ENCODE measurements around the gene AAGAB. TPM values are rescaled to one million over a fixed set of nuclear protein-coding genes. Genes with fewer than 3 reads are reported as not detected.

Gene AAGAB
- total RNA-seq, 1 experiment from 2014 or later, result 52.0 TPM

DNA sequence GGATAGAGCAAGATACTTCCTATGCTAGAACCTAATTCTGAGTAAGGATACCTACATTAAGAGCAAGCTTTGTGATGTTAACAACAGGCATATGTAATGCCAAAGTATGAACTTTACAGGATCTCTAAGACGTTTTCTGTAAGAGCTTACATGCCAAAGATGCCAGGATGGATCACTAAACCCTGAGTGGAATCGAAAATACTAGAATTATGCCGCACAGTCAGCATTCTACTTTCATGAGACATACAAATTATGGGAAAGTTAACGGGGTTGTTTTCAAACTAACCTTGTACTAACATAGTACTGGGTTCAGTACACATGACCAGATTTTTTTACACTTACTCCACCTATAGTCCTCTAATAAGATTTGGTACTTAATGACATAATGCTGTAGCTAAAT is 55.1 kb downstream of the AAGAB start:
- no peak overlapping the region for H2AFZ ChIP-seq (ENCODE audit: low read depth, low read length, poor library complexity, severe bottlenecking)
- no peaks in the 10 kb centered on the region for H3K27me3 ChIP-seq (ENCODE audit: insufficient read depth, low read length)
- no peak overlapping the region for H3K27ac ChIP-seq (ENCODE audit: low read depth, low read length)
- POLR2A ChIA-PET, result no interaction called here
- no TSS peak for BruUV-seq (replicated peaks)
- H3K4me1 ChIP-seq (ENCODE audit: control insufficient read depth in 1 of 2, insufficient read depth in 2 of 2, low read length in 2 of 2), result no peaks in the 10 kb centered on the region
- no peaks in the 10 kb centered on the region for H3K9me3 ChIP-seq (ENCODE audit: control insufficient read depth in 1 of 2, insufficient read depth in 1 of 2, low read depth in 1 of 2, low read length in 2 of 2)
- CTCF ChIA-PET, result no interaction called here
- TF ChIP-seq CBX3 (IDR thresholded peaks at IDR 0.05; ENCODE audit: low read depth) (no peak), YY1 (IDR thresholded peaks at IDR 0.05; ENCODE audit: extremely low read depth, insufficient replicate concordance, low read depth, low read length) (no peak), FOSL1 (IDR thresholded peaks at IDR 0.05; ENCODE audit: low read depth) (no peak), EZH2phosphoT487 (IDR thresholded peaks at IDR 0.05; ENCODE audit: borderline replicate concordance) (no peak), TCF7L2 (IDR thresholded peaks at IDR 0.05; ENCODE audit: borderline replicate concordance, extremely low read depth, insufficient read depth, insufficient read length) (no peak), SIN3A (IDR thresholded peaks at IDR 0.05; ENCODE audit: low read depth) (no peak), POLR2A (IDR thresholded peaks at IDR 0.05; ENCODE audit: borderline replicate concordance, extremely low read depth, insufficient read depth, insufficient read length) (no peak), CEBPB (IDR thresholded peaks at IDR 0.05; ENCODE audit: low read depth) (no peak), POLR2AphosphoS5 (IDR thresholded peaks at IDR 0.05; ENCODE audit: low read depth, low read length) (no peak), RAD21 (IDR thresholded peaks at IDR 0.05; ENCODE audit: low read depth) (no peak), JUND (IDR thresholded peaks at IDR 0.05) (no peak), ELF1 (IDR thresholded peaks at IDR 0.05; ENCODE audit: borderline replicate concordance, low read depth) (no peak)
- TF ChIP-seq, protein P1, sequence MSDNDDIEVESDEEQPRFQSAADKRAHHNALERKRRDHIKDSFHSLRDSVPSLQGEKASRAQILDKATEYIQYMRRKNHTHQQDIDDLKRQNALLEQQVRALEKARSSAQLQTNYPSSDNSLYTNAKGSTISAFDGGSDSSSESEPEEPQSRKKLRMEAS (IDR thresholded peaks at IDR 0.05), result no peak
- TF ChIP-seq, protein P2, sequence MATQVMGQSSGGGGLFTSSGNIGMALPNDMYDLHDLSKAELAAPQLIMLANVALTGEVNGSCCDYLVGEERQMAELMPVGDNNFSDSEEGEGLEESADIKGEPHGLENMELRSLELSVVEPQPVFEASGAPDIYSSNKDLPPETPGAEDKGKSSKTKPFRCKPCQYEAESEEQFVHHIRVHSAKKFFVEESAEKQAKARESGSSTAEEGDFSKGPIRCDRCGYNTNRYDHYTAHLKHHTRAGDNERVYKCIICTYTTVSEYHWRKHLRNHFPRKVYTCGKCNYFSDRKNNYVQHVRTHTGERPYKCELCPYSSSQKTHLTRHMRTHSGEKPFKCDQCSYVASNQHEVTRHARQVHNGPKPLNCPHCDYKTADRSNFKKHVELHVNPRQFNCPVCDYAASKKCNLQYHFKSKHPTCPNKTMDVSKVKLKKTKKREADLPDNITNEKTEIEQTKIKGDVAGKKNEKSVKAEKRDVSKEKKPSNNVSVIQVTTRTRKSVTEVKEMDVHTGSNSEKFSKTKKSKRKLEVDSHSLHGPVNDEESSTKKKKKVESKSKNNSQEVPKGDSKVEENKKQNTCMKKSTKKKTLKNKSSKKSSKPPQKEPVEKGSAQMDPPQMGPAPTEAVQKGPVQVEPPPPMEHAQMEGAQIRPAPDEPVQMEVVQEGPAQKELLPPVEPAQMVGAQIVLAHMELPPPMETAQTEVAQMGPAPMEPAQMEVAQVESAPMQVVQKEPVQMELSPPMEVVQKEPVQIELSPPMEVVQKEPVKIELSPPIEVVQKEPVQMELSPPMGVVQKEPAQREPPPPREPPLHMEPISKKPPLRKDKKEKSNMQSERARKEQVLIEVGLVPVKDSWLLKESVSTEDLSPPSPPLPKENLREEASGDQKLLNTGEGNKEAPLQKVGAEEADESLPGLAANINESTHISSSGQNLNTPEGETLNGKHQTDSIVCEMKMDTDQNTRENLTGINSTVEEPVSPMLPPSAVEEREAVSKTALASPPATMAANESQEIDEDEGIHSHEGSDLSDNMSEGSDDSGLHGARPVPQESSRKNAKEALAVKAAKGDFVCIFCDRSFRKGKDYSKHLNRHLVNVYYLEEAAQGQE (IDR thresholded peaks at IDR 0.05; ENCODE audit: low read depth), result no peak
- TF ChIP-seq, protein P3, sequence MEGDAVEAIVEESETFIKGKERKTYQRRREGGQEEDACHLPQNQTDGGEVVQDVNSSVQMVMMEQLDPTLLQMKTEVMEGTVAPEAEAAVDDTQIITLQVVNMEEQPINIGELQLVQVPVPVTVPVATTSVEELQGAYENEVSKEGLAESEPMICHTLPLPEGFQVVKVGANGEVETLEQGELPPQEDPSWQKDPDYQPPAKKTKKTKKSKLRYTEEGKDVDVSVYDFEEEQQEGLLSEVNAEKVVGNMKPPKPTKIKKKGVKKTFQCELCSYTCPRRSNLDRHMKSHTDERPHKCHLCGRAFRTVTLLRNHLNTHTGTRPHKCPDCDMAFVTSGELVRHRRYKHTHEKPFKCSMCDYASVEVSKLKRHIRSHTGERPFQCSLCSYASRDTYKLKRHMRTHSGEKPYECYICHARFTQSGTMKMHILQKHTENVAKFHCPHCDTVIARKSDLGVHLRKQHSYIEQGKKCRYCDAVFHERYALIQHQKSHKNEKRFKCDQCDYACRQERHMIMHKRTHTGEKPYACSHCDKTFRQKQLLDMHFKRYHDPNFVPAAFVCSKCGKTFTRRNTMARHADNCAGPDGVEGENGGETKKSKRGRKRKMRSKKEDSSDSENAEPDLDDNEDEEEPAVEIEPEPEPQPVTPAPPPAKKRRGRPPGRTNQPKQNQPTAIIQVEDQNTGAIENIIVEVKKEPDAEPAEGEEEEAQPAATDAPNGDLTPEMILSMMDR (IDR thresholded peaks at IDR 0.05 in 2 of 3, conservative IDR thresholded peaks at IDR 0.05 in 1 of 3; ENCODE audit: borderline replicate concordance in 1 of 3, insufficient read depth in 1 of 3, low read depth in 2 of 3, low read length in 2 of 3), result no peak
- TF ChIP-seq, protein P4, sequence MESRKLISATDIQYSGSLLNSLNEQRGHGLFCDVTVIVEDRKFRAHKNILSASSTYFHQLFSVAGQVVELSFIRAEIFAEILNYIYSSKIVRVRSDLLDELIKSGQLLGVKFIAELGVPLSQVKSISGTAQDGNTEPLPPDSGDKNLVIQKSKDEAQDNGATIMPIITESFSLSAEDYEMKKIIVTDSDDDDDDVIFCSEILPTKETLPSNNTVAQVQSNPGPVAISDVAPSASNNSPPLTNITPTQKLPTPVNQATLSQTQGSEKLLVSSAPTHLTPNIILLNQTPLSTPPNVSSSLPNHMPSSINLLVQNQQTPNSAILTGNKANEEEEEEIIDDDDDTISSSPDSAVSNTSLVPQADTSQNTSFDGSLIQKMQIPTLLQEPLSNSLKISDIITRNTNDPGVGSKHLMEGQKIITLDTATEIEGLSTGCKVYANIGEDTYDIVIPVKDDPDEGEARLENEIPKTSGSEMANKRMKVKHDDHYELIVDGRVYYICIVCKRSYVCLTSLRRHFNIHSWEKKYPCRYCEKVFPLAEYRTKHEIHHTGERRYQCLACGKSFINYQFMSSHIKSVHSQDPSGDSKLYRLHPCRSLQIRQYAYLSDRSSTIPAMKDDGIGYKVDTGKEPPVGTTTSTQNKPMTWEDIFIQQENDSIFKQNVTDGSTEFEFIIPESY (IDR thresholded peaks at IDR 0.05; ENCODE audit: extremely low read depth, insufficient replicate concordance, low read length), result no peak
- peaks cover 11 to 17% of the 10 kb centered on the region in 2 experiments; a peak in 3 of 4 replicates for H3K36me3 ChIP-seq (ENCODE audit: control insufficient read depth in 1 of 2, insufficient read depth in 2 of 2, low read length in 2 of 2)
- no peak overlapping the region for H3K4me2 ChIP-seq (ENCODE audit: low read length)
- no peak overlapping the region for H3K9ac ChIP-seq (ENCODE audit: low read length)
- intact Hi-C loops (cut with micrococcal nuclease), result no loop called here
- no peaks in the 10 kb centered on the region for H4K20me1 ChIP-seq (ENCODE audit: insufficient read depth)
- H3K9me2 ChIP-seq (ENCODE audit: insufficient read depth), result no peaks in the 10 kb centered on the region
- H3K4me3 ChIP-seq (replicated peaks in 1 of 2; ENCODE audit: low read depth in 1 of 2, low read length in 2 of 2), result no peak overlapping the region
- RAD21 ChIA-PET (ENCODE audit: low non-redundant PET in 1 of 2, low total read pairs in 2 of 2, uncharacterized antibody in 2 of 2, unreplicated experiment in 2 of 2), result no interaction called here
- ATAC-seq (no peak), DNase-seq (ENCODE audit: low read depth, low spot score) (no peak)
- no peaks in the 10 kb centered on the region for H3K79me2 ChIP-seq (ENCODE audit: insufficient read depth, low read length)

All from HCT116 (cell line).